ENCODE data around the gene BICC1. TPM values are rescaled to one million over a fixed set of nuclear protein-coding genes. Genes with fewer than 3 reads are reported as not detected.

BICC1 gene
- polyA plus RNA-seq, 1 donor (not counting 4 experiments of a cell fraction or from before 2014, with no cell fraction given) = 4.2 TPM

GRCh38 chr10:58618158-58618676, 105.5 kb downstream of the BICC1 start:
- FAIRE-seq = no peak
- Histone ChIP-seq H3K4me2 (ENCODE audit: control insufficient read depth, extremely low read depth, insufficient read depth, low read depth, low read length) (no peak overlapping the region), H3K79me2 (ENCODE audit: control insufficient read depth, insufficient read depth, low read length) (no peaks in the 10 kb centered on the region), H3K27me3 (ENCODE audit: control insufficient read depth, extremely low read depth, insufficient read depth, low read length) (no peaks in the 10 kb centered on the region), H3K4me1 (ENCODE audit: control insufficient read depth, extremely low read depth, insufficient read depth, low read length) (no peaks in the 10 kb centered on the region), H3K9me3 (ENCODE audit: control insufficient read depth, low read depth, low read length) (no peaks in the 10 kb centered on the region), H2AFZ (ENCODE audit: control insufficient read depth, low read length) (no peak overlapping the region), H3K4me3 (ENCODE audit: control insufficient read depth in 2 of 3, extremely low read depth in 1 of 3, insufficient read depth in 2 of 3, low read depth in 1 of 3, low read length in 3 of 3) (no peak overlapping the region), H4K20me1 (ENCODE audit: control insufficient read depth, extremely low read depth, insufficient read depth, low read length) (no peaks in the 10 kb centered on the region), H3K9me1 (ENCODE audit: control insufficient read depth, extremely low read depth, insufficient read depth, low read length) (no peaks in the 10 kb centered on the region), H3K27ac (ENCODE audit: control insufficient read depth, insufficient read depth, low read length) (no peak overlapping the region), H3K9ac (ENCODE audit: control insufficient read depth, extremely low read depth, insufficient read depth, low read length) (no peak overlapping the region), H3K36me3 (ENCODE audit: control insufficient read depth in 2 of 2, extremely low read depth in 1 of 2, insufficient read depth in 2 of 2, low read length in 2 of 2) (no peaks in the 10 kb centered on the region)
- TF ChIP-seq EZH2 (IDR thresholded peaks at IDR 0.05; ENCODE audit: low read length) = no peak
- DNase-seq (ENCODE audit: low read depth, low spot score) = no peak
- dilution Hi-C loops (cut with MboI; ENCODE audit: extremely low pct_ligation_motif_present, low sequenced_read_pairs) = no loop called here

DNA sequence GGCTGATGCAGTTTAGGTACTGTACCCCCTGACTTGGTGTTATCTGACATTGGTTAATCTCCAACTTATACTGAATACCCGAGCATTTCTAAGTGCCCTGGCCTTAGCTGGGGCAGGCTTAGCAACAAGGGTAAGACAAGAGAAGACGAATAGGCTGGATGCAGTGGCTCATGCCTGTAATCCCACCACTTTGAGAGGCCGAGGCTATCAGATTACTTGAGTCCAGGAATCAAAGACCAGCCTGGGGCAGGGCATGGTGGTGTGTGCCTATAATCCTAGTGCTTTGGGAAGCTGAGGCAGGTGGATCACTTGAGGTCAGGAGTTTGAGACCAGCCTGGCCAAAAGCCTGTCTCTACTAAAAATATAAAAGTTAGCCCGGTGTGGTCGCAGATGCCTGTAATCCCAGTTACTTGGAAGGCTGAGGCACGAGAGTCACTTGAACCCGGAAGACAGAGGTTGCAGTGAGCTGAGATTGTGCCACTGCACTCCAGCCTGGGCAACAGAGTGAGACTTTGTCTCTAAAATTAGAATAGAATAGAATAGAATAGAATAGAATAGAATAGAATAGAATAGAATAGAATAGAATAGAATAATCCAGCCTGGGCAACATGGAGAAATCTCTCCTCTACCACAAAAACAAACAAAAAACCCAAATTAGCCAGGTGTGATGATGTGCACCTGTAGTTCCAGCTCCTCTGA, 108.9 kb downstream of the BICC1 start:
- Histone ChIP-seq H2AFZ (ENCODE audit: control insufficient read depth, low read length) (no peak overlapping the region), H3K36me3 (ENCODE audit: control insufficient read depth in 2 of 2, extremely low read depth in 1 of 2, insufficient read depth in 2 of 2, low read length in 2 of 2) (no peaks in the 10 kb centered on the region), H3K9me1 (ENCODE audit: control insufficient read depth, extremely low read depth, insufficient read depth, low read length) (no peaks in the 10 kb centered on the region), H4K20me1 (ENCODE audit: control insufficient read depth, extremely low read depth, insufficient read depth, low read length) (no peaks in the 10 kb centered on the region), H3K4me1 (ENCODE audit: control insufficient read depth, extremely low read depth, insufficient read depth, low read length) (no peaks in the 10 kb centered on the region), H3K9ac (ENCODE audit: control insufficient read depth, extremely low read depth, insufficient read depth, low read length) (no peak overlapping the region), H3K9me3 (ENCODE audit: control insufficient read depth, low read depth, low read length) (no peaks in the 10 kb centered on the region), H3K27me3 (ENCODE audit: control insufficient read depth, extremely low read depth, insufficient read depth, low read length) (no peaks in the 10 kb centered on the region), H3K4me2 (ENCODE audit: control insufficient read depth, extremely low read depth, insufficient read depth, low read depth, low read length) (no peak overlapping the region), H3K79me2 (ENCODE audit: control insufficient read depth, insufficient read depth, low read length) (no peaks in the 10 kb centered on the region), H3K27ac (ENCODE audit: control insufficient read depth, insufficient read depth, low read length) (no peak overlapping the region), H3K4me3 (ENCODE audit: control insufficient read depth in 2 of 3, extremely low read depth in 1 of 3, insufficient read depth in 2 of 3, low read depth in 1 of 3, low read length in 3 of 3) (no peak overlapping the region)
- FAIRE-seq = no peak
- dilution Hi-C loops (cut with MboI; ENCODE audit: extremely low pct_ligation_motif_present, low sequenced_read_pairs) = no loop called here
- no peak for DNase-seq (ENCODE audit: low read depth, low spot score)
- TF ChIP-seq EZH2 (IDR thresholded peaks at IDR 0.05; ENCODE audit: low read length) = no peak
- no peak for TF ChIP-seq CTCF (optimal IDR thresholded peaks at IDR 0.05 in 1 of 3, IDR thresholded peaks at IDR 0.05 in 1 of 3, conservative IDR thresholded peaks at IDR 0.05 in 1 of 3; ENCODE audit: extremely low read depth in 1 of 3, insufficient read depth in 2 of 3, low read length in 3 of 3)

Measured in keratinocyte (primary cell).